ENCODE results near the gene WDR1. TPM values are rescaled to one million over a fixed set of nuclear protein-coding genes. Genes with fewer than 3 reads are reported as not detected.

The WDR1 gene, protein sequence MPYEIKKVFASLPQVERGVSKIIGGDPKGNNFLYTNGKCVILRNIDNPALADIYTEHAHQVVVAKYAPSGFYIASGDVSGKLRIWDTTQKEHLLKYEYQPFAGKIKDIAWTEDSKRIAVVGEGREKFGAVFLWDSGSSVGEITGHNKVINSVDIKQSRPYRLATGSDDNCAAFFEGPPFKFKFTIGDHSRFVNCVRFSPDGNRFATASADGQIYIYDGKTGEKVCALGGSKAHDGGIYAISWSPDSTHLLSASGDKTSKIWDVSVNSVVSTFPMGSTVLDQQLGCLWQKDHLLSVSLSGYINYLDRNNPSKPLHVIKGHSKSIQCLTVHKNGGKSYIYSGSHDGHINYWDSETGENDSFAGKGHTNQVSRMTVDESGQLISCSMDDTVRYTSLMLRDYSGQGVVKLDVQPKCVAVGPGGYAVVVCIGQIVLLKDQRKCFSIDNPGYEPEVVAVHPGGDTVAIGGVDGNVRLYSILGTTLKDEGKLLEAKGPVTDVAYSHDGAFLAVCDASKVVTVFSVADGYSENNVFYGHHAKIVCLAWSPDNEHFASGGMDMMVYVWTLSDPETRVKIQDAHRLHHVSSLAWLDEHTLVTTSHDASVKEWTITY
- total RNA-seq (2014; rRNA removed; shearing (Covaris generic)), result 271 and 296 TPM in 2 replicates

DNA sequence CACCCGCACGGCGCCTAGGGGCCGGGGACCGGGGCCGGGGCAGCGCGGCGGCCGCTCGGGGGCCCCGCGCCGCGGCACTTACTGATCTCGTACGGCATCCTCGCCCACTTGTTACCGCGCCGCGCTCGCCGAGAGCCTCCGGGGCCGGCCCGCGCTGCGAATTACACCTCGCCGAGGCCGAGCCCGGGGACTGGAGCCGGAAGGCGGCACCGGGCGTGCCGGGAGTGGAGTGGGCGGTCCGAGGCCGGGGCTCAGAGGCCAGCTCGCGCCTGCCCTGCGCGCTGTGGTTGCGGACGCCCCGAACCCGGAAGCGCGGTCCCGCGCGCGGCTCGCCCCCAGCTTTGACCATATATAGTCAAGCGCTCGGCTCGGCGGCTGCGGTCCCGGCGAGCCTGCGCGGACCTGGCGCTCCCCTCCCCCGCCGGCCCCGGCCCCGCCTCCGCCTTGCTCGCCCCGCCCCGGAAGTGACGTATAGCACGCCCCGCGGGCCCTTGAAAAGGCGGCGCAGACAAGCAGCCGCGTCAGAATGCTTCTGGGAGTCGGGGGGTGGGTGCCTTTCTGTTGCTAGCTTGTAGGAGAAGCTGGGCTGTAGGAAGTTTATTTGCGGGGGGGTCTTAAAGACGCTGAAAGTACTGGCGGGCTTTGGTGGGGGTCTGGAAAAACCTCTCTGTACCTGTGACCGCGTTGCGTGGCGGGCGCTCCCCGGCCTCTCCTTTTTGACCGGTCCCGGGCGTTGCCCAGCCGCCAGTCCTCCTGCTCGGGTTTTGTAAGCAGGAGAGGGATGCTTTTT is at the start of gene WDR1:
TSS of gene WDR1 (minus strand) at position 231 of the 790 bp plus-strand sequence. CDS start at position 98, 133 bp downstream.
- peak; percentile 84 for DNase-seq (ENCODE audit: low spot score)

DNA sequence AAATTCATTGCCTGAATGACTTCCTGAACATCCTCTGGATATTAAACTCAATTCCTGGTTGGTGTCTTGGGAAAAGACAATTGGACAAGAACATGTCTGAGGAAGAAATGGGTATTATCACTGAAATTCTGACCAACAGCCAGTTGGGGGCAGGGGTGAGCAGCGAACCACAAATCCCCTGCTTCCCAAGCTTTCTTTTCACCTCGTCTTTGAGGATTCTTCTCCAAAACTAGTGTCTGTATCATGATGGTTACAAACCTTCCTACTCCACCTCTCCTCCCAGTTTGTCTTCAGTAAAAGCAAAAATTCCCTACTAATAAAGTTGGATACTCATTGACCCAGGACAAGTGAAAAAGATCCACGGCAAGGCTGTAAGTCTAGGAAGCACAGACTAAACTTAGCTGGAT is 48.3 kb upstream of the WDR1 start:
- peak; percentile 26 for DNase-seq (ENCODE audit: low spot score)

DNA sequence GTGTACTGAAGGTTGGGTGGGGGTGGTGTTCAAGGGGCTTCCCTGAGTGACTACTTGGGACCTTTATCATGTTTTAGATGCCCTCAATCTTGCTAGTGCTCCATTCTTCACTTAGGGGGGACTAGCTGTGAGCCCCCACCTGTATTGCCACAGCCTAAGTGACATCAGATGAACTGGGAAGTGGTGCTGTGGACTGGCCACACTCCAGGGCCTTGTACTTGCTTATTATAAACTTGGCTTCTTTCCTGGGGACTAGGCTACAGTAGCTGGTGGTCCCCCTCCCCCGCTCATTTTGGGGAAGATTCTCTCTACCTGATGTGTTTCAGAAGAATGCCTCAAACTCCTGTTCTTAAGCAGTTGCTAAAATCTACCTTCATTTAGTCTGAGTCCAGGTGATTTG is 46.7 kb upstream of the WDR1 start:
- no peak for DNase-seq (ENCODE audit: low spot score)

DNA sequence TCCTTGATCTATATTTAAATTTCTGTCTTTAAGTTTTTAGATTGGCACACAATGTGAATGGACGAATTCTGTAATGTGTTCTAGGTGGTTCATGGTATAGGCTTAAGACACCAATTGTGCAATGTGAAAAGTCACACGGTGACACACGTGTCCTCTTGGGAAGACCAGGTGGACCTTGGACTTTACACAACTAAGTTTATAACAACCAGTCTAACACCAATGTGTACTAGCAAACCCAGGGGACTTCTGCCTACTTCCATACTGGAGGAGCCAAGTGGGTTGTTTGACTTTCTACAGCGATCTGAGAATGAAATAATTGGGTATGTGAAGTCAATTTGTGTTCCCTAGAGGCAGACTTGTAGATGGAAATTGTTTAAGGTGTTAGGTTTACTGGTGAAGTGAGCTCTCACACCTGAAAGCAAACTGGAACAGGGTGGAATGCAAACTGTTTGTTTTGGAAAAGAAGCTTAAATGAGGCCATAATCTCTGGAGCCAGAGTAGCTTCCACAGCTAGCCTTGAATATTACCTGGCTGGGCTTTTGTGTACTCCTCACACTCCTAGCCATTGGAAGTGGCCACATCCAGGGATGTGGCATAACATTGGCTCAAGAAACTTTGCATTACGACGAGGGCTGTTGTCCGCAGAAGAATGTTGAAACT is 45.9 kb upstream of the WDR1 start:
- DNase-seq (ENCODE audit: low spot score), result no peak

DNA sequence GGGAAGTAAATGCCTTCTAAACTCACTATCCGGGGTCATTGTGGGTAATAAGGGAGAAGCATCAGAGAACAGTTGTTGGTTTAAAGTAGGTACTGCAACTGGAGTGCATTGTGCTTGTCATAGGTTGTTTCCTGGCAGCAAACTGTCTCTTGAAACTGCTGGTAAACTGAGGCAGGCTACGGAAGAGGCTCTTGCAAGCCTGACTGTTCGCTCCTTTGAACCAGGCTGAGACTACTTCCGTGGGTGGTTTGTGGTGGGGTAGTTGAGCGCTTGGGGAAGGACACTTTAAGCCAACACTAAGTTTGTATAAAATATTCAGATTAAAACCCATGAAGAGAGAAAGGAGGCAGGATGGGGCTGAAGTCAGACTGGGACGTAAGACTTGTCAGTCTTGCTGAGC is 45.2 kb upstream of the WDR1 start:
- DNase-seq (ENCODE audit: low spot score), result no peak

DNA sequence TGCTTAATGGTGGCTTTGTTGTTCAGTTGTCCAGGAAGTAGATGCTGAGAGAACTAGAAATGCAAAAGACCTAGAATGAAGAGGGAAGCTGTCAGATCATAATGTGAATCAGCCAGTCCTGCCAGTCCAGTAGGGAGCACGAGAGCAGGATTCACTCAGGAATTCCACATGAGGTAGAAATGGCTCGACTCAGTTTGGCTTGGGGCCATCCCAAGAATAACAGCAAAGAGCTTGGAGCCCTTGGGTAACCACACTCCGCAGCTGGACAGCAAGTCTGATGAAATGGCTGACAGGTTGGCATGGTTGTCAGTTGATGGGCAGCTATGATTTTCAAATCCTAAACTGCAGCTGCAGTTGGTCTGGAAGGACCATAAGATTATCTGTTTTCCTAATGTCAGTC is 44.5 kb upstream of the WDR1 start:
- DNase-seq (ENCODE audit: low spot score), result no peak

GRCh38 chr4:10160281-10160856 is 43.8 kb upstream of the WDR1 start:
- no peak for DNase-seq (ENCODE audit: low spot score)

DNA sequence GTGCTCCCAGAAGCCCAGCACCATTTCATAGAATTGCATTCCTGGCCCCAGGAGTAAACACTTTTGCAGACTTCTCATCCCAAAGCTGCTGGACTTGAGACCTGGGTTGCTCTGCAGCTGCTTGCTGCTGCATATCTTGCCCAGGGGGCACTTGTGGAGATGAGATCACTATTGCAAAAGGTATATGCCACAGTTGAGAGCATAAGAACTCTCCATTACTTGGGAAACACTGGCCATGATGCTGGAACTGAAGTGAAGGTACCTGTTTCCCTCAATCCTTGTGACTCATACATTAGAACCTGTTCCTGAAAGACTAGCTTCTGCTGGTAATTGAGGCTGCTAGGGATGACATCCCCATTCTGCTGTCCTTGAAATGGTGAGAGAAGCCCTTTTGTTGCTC is 43.1 kb upstream of the WDR1 start:
- no peak for DNase-seq (ENCODE audit: low spot score)

GRCh38 chr4:10158333-10158942 is 41.8 kb upstream of the WDR1 start:
- DNase-seq (ENCODE audit: low spot score), result no peak

DNA sequence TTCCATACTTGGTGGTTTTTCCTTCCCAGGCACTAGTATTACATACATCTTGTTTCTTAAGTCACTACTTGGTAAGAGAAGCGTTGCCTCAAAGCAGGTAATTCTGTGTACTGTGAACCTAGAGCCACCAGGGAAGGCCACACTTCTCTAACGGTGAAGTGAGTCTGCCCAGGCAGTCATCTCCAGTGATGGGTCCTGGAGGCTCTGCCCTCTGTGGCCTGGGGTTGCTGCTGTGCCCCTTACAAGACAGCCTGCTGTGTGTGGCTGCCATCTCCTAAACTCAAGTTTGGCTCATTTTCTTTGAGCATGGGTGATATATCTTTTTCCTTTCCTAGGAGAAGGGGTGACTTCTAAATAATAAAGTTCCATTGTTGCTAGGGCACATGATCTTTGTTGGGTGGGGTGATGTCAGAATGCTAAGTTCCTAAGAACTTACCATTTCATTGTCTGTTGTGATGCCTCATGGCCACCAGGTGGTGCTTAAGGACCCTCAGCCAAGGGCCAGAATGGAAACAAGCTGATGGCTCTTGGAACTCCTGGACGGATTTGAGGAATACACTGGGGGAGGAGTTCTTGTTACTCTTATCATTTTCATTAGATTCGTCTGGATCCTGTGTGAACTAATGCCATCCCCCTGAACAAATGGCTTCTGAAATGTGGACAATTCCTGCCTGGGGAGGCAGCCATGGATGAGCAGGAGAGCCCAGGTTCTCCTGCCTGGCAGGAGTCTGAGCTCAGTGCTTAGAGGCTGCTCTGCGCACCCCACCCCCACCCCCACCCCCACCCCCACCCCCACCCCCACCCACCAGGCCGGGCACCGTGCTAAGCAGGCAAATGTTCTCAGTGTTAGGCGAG is 41.1 kb upstream of the WDR1 start:
- DNase-seq (ENCODE audit: low spot score), result peak; percentile 56

DNA sequence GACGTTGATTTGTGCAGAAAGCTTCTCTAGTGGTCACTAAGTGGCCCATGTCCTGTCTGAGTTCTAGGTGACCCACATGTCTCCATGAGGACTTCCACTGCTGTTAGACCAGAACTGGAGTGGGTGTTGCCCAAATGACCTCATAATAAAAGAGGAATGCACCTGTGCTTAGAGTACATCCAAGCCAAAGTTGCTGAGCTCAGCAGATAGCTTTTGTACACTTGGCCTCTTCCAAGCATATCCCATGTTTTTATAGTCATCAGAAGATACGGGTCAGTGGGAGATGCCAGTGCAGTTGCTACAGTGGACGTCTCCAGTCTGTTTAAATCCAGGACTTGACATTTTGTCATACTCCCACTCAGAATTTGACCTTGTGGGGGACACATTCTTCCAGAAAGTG is 37.6 kb upstream of the WDR1 start:
- DNase-seq (ENCODE audit: low spot score), result no peak

- DNase-seq (ENCODE audit: low spot score), result no peak
Observed at GRCh38 chr4:10153161-10153560, 36.6 kb upstream of the WDR1 start.

GRCh38 chr4:10151182-10151581 is 34.6 kb upstream of the WDR1 start:
- no peak for DNase-seq (ENCODE audit: low spot score)

DNA sequence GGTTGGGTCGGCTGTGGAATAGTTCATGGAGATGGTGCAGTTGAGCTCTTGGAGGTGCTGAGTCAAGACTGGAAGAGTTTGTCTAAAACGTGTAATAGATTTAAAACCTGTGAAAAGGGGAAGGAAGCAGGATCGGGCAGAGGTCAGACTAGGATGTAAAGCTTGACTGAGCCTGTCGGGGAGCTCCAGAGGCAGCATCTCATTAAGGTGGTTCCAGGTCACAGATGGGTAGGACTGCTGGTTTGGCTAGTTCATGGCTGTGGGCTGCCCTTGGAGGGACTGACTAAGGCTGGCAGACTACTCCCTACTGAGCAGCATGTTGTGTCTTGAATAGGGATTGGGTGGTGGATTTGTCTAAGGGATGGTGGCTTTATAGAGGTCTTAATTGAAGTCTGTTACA is 28.4 kb upstream of the WDR1 start:
- DNase-seq (ENCODE audit: low spot score), result no peak

GRCh38 chr4:10144479-10144878 is 27.9 kb upstream of the WDR1 start:
- DNase-seq (ENCODE audit: low spot score), result no peak

DNA sequence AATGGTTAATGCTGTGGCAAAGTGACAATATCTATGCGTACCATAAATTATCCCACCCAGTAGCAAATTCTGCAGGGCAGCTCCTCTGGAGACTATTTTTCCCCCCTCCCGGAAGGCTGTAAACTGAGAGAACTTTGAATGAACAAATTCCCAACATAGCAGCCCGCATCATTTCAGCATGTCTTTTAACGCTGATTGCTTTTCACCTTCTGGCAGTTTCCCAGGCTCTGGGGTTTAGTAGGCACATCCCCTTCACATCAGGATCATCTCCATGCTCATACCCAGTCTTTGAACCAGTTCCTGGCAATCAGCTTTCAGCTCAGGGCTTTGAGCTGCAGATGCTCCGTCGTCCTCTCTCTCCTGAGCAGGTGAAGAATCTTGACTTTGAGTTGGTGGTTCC is 26.6 kb upstream of the WDR1 start:
- DNase-seq (ENCODE audit: low spot score), result no peak

DNA sequence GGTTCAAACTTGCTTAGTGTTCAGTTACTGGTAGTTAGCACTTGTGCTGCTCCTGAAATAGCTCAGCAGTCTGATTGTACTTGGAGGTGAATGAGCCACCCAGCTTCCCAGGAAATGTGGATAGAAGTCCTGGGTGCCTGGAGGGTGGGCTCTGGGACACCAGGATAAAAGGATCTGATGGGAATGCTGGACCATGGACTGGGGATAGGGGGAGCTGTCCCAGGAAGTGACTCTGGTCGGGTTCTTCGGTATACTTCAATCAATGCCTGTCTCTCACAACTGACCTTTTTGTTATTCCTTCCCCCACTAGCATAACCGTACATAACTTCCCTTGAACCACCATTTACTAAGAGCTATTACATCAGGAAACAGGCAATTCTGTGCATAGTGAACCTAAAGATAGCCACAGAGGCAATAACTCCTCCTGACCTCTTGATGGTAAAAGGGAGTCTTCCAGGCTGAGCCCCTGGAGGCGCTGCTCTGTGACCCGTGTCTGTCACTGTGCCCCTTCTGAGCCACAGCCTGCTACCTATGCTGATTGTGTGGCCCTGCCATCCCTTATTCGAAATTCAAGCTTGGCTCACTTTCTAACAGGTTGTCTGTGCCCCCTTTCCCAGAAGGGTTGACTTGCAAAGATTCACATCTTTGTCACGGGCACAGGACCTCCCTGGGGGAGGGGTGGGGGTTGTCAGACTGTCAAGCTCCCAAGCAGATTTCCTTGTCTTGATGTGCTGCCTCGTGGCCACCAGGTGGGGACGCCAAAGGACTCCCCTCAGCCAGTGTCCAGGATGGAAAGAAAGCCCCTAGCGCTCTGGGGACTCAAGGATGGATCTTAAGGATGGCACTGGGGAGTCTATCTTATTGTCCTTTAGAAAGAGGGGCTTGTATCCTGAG is 24.5 kb upstream of the WDR1 start:
- no peak for DNase-seq (ENCODE audit: low spot score)

DNA sequence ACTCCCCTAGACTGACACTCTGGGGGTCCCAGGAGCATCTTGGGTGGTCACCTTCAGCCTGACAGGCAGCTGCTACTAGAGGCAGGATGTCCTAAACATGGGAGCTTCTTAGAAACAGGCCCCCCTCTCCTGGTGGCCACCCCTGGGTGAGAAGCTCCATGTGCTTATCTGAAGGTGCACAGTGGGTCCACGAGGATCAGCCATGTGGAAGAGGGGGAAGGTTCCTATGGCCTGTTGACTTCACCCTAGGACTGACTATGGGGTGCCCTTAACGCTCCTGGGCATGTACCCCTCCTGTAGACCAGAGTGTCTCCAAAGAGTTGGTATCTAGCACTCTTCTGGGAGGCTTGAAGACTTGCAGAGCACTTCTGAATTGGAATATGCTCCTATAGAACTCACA is 22.9 kb upstream of the WDR1 start:
- no peak for DNase-seq (ENCODE audit: low spot score)

- DNase-seq (ENCODE audit: low spot score), result no peak
Observed at GRCh38 chr4:10135260-10135659, 18.7 kb upstream of the WDR1 start.
